Fibroblast of lung (primary cell): ENCODE measurements around the gene NOP56. TPM values are rescaled to one million over a fixed set of nuclear protein-coding genes. Genes with fewer than 3 reads are reported as not detected.
A peak's percentile ranks its signal among the peaks of the same experiment; 100 is the strongest.

Source experiments
- DNase-seq, 2 donors: peaks; one replicate each; pipeline versions ENCODE4 v3.0.0 to v3.0.0-alpha.2; 2010; ENCODE audit warnings: low read depth in 2 of 2
- H2AFZ ChIP-seq: 2 replicates; pipeline ENCODE4 v1.5.1; 2012; ENCODE audit warnings: low read length, control low read depth, inconsistent platforms
- H3K27ac ChIP-seq: 2 replicates; pipeline ENCODE4 v1.5.1; 2011; ENCODE audit warnings: low read length, control low read depth; ENCODE audit not compliant: insufficient read depth
- H3K27me3 ChIP-seq: 2 replicates; pipeline ENCODE4 v1.5.1; 2011; ENCODE audit warnings: mild to moderate bottlenecking, low read length; ENCODE audit not compliant: control insufficient read depth, insufficient read depth
- H3K36me3 ChIP-seq: 2 replicates; pipeline ENCODE4 v1.5.1; 2011; ENCODE audit warnings: low read length; ENCODE audit not compliant: control insufficient read depth, insufficient read depth
- H3K4me1 ChIP-seq: 2 replicates; pipeline ENCODE4 v1.5.1; 2011; ENCODE audit warnings: low read length; ENCODE audit not compliant: control insufficient read depth, insufficient read depth; ENCODE audit errors: extremely low read depth
- H3K4me2 ChIP-seq: 2 replicates; pipeline ENCODE4 v1.5.1; 2011; ENCODE audit warnings: low read length, control low read depth; ENCODE audit not compliant: insufficient read depth; ENCODE audit errors: extremely low read depth
- H3K4me3 ChIP-seq, 4 experiments: fragments of 200-600 bp in 1 of 4; sonication (generic) in 1 of 4; replicated peaks in 1 of 4; 2 replicates each; pipeline ENCODE4 v1.5.1; 2011 to 2016; ENCODE audit warnings: low read length in 4 of 4, low read depth in 3 of 4, mild to moderate bottlenecking in 3 of 4, control low read depth in 2 of 4, inconsistent platforms in 1 of 4, mixed read lengths in 1 of 4; ENCODE audit not compliant: insufficient read depth in 1 of 4; ENCODE audit errors: control extremely low read depth in 1 of 4
- H3K79me2 ChIP-seq: 2 replicates; pipeline ENCODE4 v1.5.1; 2012; ENCODE audit warnings: mild to moderate bottlenecking, low read length, inconsistent platforms; ENCODE audit not compliant: control insufficient read depth, insufficient read depth
- H3K9ac ChIP-seq: 2 replicates; pipeline ENCODE4 v1.5.1; 2011; ENCODE audit warnings: mild to moderate bottlenecking, low read length, control low read depth; ENCODE audit not compliant: insufficient read depth
- H3K9me3 ChIP-seq: 2 replicates; pipeline ENCODE4 v1.5.1; 2012; ENCODE audit warnings: low read depth, low read length; ENCODE audit not compliant: control insufficient read depth, insufficient read depth
- H4K20me1 ChIP-seq: 2 replicates; pipeline ENCODE4 v1.5.1; 2011; ENCODE audit warnings: low read length; ENCODE audit not compliant: control insufficient read depth, insufficient read depth; ENCODE audit errors: extremely low read depth
- EZH2 ChIP-seq: IDR thresholded peaks from 2 replicates; pipeline ENCODE4 v1.5.1; 2012; ENCODE audit warnings: low read length, control low read depth, mild to moderate bottlenecking; ENCODE audit errors: missing control alignments
- polyA plus RNA-seq, 2 donors: library from polyadenylated mRNA; depleted of rRNA in 1 of 2; stranded (reverse) in 1 of 2; unstranded in 1 of 2; fragments of >200 nt; gene quantifications; 2 replicates each; pipeline ENCODE4 v1.2.1, GENCODE V29; 2011 to 2012; ENCODE audit warnings: missing spikeins in 1 of 2
- total RNA-seq: library from RNA; depleted of rRNA; stranded (reverse); fragments of >200 nt; gene quantifications from 2 replicates; pipeline ENCODE4 v1.2.1, GENCODE V29; 2014
- TF ChIP-seq, protein P1 (sequence below), 2 donors: IDR thresholded peaks in 1 of 2; conservative IDR thresholded peaks in 1 of 2; 1 replicate in 1 of 2; 2 replicates in 1 of 2; pipeline ENCODE4 v1.5.1; 2011 to 2012; ENCODE audit warnings: low read length in 2 of 2, control low read depth in 1 of 2, inconsistent platforms in 1 of 2, low read depth in 1 of 2, mild to moderate bottlenecking in 1 of 2

The NOP56 gene
- total and polyA plus RNA-seq, 2 donors (not counting 1 experiment from before 2014, with no cell fraction given), result 108 to 117 TPM

DNA sequence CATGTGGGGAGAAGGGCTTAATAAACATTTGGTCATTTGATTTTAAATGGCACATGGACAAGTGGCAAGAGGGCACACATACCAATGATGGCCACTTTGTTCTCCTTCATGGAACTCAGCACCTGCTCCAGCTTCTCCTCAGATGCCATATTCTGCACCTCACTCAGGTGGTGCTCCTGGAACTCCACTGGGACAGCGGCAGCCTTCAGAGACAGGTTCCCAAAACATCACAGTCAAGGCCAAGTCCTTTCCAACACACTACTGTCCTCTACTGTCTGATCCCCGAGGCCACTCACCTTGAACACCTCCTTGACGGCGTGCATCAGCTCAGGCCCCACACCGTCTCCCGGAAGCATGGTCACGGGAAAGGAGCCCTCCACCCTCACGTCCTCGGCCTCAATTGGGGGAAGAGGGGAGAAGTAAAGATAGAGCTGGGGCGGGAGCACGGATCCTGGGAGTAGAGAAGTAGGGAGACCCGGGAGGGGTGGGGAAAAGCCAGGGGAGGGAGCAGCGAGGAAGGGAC is 11.0 kb downstream of the NOP56 start:
- H3K79me2 ChIP-seq, result peaks cover 10% of the 10 kb centered on the region

DNA sequence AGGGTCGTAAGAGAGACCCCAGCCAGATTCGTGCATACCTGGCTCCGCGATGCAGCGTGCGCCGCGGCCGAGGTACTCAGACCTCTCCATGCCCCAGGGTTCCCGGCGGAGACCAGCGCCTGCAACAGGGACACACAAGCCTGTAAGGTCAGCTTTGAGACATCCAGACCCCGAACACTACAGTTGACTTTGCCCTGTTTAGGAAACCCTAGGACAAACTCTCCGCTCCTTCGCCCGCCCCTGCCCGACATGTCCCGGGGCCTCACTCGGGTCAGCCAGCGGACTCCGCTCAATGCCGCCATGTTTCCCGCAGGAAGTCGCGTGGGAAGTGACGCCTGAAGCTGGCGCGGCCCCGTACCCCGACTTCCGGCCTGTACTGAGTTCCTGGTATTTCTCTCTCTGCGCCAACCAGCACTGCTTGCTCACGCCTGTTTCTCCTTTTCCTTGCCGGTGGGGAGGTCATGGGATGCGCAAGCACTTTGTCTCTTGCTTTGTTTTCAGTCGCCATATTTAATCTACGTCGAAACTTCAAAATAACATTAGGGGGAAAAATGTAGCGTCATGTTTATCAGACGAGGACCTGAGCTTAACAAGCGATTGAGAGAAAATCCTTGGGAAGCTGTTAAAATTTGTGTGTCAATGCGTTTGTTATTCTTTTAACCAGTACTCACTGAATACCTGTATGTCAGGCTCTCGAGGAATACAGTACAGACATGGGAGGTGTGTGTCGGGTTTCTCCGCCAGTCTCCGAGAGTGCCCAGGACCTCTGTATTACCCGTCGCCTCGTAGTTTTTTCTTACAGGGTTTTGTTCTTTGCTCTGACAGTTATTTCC is 11.7 kb downstream of the NOP56 start, which contains the start of gene IDH3B:
TSS of gene IDH3B (minus strand) at position 330 of the 833 bp plus-strand sequence. CDS start at position 302, 28 bp downstream.
- Histone ChIP-seq H3K4me3 (peak within 1 kb of the TSS; percentile 71 to 98 (median 86)), H3K9ac (peak within 1 kb of the TSS; percentile 89), H3K27me3 (peaks cover 4% of the 10 kb centered on the region), H3K36me3 (peaks cover 7% of the 10 kb centered on the region), H3K9me3 (no peaks in the 10 kb centered on the region), H3K27ac (peak within 1 kb of the TSS; percentile 93), H3K4me1 (no peaks in the 10 kb centered on the region), H3K4me2 (peak within 1 kb of the TSS; percentile 97), H3K79me2 (peaks cover 10% of the 10 kb centered on the region), H2AFZ (peak within 1 kb of the TSS; percentile 84), H4K20me1 (no peaks in the 10 kb centered on the region)
- DNase-seq, result peak; percentile 93
- TF ChIP-seq, protein P1, sequence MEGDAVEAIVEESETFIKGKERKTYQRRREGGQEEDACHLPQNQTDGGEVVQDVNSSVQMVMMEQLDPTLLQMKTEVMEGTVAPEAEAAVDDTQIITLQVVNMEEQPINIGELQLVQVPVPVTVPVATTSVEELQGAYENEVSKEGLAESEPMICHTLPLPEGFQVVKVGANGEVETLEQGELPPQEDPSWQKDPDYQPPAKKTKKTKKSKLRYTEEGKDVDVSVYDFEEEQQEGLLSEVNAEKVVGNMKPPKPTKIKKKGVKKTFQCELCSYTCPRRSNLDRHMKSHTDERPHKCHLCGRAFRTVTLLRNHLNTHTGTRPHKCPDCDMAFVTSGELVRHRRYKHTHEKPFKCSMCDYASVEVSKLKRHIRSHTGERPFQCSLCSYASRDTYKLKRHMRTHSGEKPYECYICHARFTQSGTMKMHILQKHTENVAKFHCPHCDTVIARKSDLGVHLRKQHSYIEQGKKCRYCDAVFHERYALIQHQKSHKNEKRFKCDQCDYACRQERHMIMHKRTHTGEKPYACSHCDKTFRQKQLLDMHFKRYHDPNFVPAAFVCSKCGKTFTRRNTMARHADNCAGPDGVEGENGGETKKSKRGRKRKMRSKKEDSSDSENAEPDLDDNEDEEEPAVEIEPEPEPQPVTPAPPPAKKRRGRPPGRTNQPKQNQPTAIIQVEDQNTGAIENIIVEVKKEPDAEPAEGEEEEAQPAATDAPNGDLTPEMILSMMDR (conservative IDR thresholded peaks at IDR 0.05 in 1 of 2, IDR thresholded peaks at IDR 0.05 in 1 of 2; ENCODE audit: low read depth in 1 of 2, low read length in 2 of 2), result no peak
- TF ChIP-seq EZH2, result no peak

More for the DNA sequence above, 11.0 kb downstream of the NOP56 start:
- TF ChIP-seq EZH2, result no peak
- TF ChIP-seq, protein P1 (conservative IDR thresholded peaks at IDR 0.05 in 1 of 2, IDR thresholded peaks at IDR 0.05 in 1 of 2; ENCODE audit: low read depth in 1 of 2, low read length in 2 of 2), result no peak
- H3K9ac ChIP-seq, result peak overlapping the region; percentile 89
- H3K4me1 ChIP-seq, result no peaks in the 10 kb centered on the region
- H3K4me2 ChIP-seq, result peak overlapping the region; percentile 97
- no peaks in the 10 kb centered on the region for H3K9me3 ChIP-seq
- no peak for DNase-seq
- peaks cover 4% of the 10 kb centered on the region for H3K27me3 ChIP-seq
- no peaks in the 10 kb centered on the region for H4K20me1 ChIP-seq
- no peak overlapping the region for H2AFZ ChIP-seq
- peak overlapping the region; percentile 71 to 98 (median 86) for H3K4me3 ChIP-seq
- H3K27ac ChIP-seq, result peak overlapping the region; percentile 93
- H3K36me3 ChIP-seq, result peaks cover 10% of the 10 kb centered on the region

DNA sequence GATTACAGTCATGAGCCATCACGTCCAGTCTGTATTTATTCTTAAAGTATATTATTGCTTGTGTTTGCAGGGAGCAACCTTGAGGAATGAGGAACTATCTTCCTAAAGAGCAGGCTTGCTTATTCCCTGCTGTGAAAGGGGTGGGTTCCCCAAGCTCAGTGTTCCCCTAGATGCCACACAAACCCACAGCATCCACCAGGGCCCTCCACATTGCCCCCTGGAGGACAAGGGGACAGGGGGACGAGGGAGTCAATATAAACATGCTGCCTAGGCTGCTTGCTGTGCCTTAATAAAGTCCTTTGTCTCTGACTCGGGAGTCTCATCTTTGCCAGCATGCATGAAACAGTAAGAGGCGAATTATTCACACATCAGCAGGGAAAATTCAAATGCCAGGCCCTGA is 19.5 kb downstream of the NOP56 start:
- Histone ChIP-seq H3K4me3 (no peak overlapping the region), H3K4me2 (no peak overlapping the region), H4K20me1 (no peaks in the 10 kb centered on the region), H3K27ac (no peak overlapping the region), H3K79me2 (no peaks in the 10 kb centered on the region), H3K4me1 (no peaks in the 10 kb centered on the region), H2AFZ (no peak overlapping the region), H3K9ac (no peak overlapping the region), H3K27me3 (no peaks in the 10 kb centered on the region), H3K36me3 (no peaks in the 10 kb centered on the region), H3K9me3 (no peaks in the 10 kb centered on the region)
- no peak for TF ChIP-seq EZH2
- TF ChIP-seq, protein P1 (conservative IDR thresholded peaks at IDR 0.05 in 1 of 2, IDR thresholded peaks at IDR 0.05 in 1 of 2; ENCODE audit: low read depth in 1 of 2, low read length in 2 of 2), result peak in 1 of 2 donors; percentile 4
- DNase-seq, result no peak
